GM19351 (cell line): ENCODE measurements around the gene PURB.
"Not testable (repeated sequence)": the region's sequence is repeated elsewhere in the genome, so short reads cannot be mapped to it uniquely, and the experiment has no call there.

Source experiments
- ATAC-seq: cut with Tn5 transposase; IDR thresholded peaks from one replicate; pipeline ENCODE4 v1.9.1; 2021; ENCODE audit warnings: mild to moderate bottlenecking, moderate library complexity; ENCODE audit not compliant: unreplicated experiment

The PURB gene

GRCh38 chr7:44893710-44894234, 8.4 kb upstream of the PURB start:
- ATAC-seq = no peak

DNA sequence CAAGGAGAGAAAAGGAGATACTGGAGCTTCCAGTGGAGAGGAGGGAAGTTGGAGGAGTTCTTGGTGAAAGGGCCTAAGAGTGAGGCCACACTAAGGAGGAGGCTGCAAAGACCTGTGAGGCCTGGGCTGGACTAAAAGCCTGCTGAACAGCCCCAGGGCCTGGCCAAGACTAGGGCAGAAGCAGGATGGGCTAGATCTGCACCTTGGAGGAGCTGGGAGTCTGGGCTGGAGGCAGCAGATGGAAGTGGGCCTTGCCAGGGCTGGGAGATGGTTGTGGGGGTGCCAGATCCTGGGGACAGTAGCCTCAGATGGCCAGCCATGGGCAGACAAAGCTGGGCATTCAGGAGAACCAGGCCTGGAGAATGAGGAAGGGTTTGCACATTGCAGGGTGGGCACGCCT, 6.5 kb upstream of the PURB start:
- no peak for ATAC-seq

- no peak for ATAC-seq
These were observed 6.0 kb upstream of the PURB start for GRCh38 chr7:44891372-44891771.

DNA sequence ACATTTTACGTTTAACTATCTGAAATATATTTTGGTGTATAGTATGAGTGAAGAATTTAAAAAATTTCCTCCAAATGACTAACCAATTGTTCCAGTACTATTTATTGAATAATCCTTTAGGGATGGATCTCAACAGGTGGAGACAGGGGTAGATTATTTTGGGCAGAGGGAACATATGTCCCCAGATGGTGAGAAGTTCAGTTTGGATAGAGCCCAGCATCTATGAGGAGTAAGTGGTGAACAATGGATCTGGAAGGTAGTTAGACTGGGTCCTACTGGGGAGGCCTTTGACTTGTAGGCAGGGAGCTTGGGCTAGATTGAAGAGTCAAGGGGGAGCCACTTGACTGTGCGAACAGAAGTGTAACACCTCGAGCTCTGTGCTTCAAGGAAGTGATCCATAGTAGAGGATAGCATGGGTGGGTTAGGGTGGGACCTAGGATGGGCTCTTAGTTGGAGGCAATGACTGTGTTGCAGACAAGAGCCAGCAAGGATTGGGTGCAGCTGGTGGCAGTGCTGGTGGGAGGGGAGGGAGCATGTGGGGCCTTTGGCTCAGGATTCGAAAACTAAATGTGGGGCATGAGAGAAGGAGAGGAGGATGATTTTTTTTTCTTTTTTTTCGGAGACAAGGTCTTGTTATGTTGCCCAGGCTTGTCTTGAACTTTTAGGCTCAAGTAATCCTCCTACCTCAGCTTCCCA, 3.9 kb upstream of the PURB start:
- ATAC-seq = no peak

DNA sequence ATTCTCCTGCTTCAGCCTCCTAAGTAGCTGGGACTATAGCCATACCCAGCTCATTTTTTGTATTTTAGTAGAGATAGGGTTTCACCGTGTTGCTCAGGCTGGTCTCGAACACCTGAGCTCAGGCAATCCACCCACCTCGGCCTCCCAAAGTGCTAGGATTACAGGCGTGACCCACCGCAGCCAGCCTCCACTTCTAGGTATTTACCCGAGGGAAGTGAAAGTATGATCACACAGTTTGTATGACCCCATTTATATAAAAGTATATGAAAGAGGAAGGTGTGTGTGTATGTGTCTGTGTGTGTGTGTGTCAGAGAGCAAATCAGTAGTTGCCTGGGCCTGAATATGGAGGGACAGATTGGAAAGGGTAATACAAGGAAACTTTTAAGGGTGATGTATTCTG, 2.0 kb upstream of the PURB start:
- no peak for ATAC-seq

DNA sequence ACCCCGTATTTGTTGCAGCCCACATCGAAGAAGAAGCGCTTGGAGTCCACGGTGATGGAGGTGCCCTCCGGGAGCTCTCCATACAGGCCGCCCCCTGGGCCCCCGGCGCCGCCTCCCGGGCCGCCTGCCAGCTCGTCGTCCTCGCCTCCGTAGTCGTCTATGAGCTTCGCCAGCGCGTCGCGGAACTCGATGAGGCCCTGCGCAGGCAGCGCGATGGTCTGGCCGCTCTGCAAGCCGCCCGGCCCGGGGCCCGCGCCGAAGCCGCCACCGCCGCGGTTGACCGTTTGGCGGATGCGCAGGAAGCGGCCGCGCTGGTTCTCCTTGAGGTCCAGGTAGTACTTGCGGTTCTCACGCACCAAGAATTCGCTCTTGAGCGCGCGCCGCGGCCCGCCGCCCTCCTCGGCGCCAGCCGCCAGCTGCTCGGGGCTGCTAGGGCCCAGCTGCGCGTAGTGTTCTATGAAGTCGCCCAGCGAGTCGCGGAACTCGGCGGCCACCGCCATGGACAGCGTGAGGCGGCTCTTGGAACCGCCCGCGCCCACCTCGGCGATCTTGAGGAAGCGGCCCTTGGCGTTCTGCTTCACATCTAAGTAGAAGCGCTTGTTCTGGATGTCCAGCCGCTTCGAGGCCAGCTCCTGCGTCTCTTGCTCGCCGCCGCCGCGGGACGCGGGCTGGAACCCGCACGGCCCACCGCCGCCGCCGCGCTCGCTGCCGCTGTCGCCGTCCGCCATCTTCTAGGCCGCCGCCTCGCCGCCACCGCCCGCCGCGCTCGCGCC, 523 bp downstream of the PURB start:
- no peak for ATAC-seq

- ATAC-seq = no peak
These were observed 1.2 kb downstream of the PURB start for GRCh38 chr7:44883961-44884620.

DNA sequence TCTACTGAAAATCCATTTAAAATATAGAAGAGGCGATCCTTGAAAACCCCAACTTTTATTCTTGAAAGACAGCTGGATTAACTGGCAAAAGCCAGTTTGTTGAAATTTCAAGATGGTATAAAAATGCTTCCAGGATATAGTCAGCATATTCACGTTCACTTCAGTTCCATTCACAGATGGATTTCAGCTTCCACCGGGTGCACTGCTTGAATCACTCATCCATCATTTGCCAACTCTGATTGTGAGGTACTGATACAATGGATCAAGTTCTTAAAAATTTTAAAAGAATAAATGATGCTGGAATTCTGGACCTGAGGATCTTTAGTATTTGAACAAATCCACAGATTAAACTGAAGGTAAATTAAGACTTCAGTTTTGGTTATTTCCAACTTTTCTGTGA, 2.4 kb downstream of the PURB start:
- no peak for ATAC-seq

GRCh38 chr7:44881610-44882009, 3.7 kb downstream of the PURB start:
- no peak for ATAC-seq

- ATAC-seq = no peak
These were observed 4.2 kb downstream of the PURB start for GRCh38 chr7:44881066-44881600.

DNA sequence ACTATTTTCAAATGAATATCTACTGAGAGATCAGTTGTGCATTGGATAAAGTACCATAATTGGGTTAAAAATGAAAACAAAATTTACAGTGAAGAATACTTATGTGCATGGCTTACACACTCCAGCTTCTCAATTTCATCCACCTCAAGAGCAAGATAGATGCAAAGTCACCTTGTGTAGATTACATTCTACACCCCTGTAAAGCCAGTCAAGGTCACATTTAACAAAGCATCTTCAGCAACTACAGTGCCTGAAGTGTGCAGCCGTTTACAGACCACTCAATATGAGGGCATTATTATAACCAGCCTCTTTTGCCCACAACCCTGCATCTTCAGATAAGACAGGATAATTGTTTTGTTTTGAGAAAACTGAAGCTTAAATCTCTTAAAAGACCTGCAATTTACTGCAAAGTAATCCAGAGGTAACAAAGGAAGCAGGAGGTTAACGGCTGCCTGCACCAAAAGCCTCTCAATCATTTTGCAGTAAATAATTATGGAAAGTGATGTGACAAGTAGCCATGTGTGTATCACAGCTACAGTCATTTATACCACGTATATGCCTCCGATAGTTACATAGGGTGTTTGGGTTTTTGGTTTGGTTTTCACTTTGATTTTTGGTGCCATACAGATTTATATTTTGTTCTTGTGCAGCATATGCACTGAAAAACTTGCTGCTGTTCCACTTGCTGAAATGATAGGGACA, 4.9 kb downstream of the PURB start:
- ATAC-seq = no peak

GRCh38 chr7:44876393-44876792, 8.9 kb downstream of the PURB start:
- no peak for ATAC-seq

- ATAC-seq = no peak
These were observed 10.1 kb downstream of the PURB start for GRCh38 chr7:44875241-44875640.

GRCh38 chr7:44872787-44873186, 12.5 kb downstream of the PURB start:
- ATAC-seq = no peak

- not testable (repeated sequence) for ATAC-seq
These were observed 13.4 kb downstream of the PURB start for GRCh38 chr7:44871918-44872317.

DNA sequence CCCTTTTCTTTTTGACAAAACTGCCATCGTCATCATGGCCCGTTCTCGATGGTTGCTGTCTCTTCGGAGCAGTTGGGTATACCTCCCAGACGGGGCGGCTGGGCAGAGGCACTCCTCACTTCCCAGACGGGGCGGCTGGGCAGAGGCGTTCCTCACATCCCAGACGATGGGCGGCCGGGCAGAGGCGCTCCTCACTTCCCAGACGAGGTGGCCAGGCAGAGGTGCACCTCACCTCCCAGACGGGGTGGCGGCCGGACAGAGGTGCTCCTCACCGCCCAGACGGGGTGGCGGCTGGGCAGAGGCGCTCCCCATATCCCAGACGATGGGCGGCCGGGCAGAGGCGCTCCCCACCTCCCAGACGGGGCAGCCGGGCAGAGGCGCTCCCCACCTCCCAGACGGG, 14.6 kb downstream of the PURB start:
- ATAC-seq = not testable (repeated sequence)

DNA sequence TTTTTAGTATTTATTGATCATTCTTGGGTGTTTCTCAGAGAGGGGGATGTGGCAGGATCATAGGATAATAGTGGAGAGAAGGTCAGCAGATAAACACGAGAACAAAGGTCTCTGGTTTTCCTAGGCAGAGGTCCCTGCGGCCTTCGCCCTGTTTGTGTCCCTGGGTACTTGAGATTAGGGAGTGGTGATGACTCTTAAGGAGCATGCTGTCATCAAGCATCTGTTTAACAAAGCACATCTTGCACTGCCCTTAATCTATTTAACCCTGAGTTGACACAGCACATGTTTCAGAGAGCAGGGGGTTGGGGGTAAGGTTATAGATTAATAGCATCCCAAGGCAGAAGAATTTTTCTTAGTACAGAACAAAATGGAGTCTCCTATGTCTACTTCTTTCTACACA, 15.0 kb downstream of the PURB start:
- ATAC-seq = not testable (repeated sequence)

DNA sequence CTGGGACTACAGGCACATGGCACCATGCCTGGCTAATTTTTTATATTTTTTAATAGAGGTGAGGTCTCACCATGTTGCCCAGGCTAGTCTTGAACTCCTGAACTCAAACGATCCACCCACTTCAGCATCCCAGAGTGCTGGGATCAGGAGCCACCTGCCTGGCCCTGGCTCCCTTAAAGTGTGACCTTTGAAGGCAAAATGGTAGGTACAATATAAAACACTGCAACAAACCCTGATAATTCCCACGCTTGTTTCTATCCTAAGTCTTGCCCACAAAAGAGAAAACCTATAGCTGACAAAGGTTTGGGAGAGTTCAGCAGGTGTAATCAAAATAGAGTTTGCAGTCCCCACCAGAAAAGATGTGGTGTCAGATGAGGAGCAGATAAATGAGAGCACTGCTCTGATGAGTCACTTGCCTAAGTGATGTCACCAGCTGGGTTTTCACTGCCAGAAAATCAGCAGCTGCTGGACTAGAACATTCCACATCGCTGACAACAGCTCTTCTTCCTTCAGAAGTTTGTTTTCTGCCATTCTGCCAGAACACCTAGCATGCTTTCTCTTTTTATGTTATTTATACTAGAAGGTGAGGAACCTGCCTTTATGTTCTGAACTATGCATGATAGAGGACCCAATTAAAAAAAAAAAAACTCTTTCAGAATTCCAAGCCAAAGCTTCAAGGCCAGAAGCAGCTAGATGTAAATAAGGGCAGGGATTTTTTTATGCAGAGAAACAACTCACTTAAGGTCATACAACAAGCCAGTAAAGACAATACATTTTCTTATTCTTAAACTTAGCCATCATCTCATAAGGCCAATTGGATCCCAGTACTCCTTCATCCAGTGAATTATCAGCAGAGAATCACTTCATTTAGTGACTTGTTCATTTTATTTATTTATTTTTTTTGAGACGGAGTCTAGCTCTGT, 18.0 kb downstream of the PURB start:
- no peak for ATAC-seq

DNA sequence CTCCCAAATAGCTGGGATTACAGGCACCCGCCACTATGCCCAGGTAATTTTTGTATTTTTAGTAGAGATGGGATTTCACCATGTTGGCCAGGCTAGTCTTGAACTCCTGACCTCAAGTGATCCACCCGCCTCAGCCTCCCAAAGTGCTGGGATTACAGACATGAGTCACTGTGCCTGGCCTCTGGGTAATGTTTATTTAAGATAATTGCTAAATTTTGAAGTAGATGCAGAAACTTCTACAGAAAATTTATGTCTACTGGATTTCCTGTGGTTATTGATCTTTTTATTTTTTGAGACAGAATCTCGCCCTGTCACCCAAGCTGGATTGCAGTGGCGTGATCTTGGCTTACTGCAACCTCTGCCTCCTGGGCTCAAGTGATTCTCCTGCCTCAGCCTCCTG, 23.4 kb downstream of the PURB start:
- not testable (repeated sequence) for ATAC-seq

DNA sequence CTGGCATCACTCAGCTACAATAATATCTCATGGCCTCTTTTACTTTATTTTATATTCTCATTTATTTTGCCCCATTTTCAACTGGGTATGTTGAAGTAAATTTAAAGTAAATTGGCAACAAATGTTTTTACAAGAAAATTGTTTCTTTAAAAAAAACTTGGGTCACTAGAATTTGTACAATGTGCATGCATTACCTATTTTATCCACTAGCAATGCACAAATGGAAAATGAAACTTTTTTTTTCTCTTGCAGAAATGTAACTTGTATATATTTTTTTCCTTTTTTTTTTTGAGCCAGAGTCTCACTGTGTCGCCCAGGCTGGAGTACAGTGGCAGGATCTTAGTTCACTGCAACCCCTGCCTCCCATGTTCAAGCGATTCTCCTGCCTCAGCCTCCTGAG, 27.2 kb downstream of the PURB start:
- no peak for ATAC-seq
